Endothelial cell of umbilical vein (primary cell): ENCODE data around the gene HABP2.

Experiments
- CTCF ChIP-seq, 2 donors: IDR thresholded peaks; 1 replicate in 1 of 2; 2 replicates in 1 of 2; pipeline ENCODE4 v1.5.1; 2011; ENCODE audit warnings: low read length in 2 of 2, mild to moderate bottlenecking in 2 of 2, moderate library complexity in 2 of 2, control low read depth in 1 of 2, inconsistent platforms in 1 of 2, low read depth in 1 of 2; ENCODE audit not compliant: insufficient read depth in 1 of 2; ENCODE audit errors: extremely low read depth in 1 of 2
- EZH2 ChIP-seq: IDR thresholded peaks from 2 replicates; pipeline ENCODE4 v1.6.1; 2012; ENCODE audit warnings: borderline replicate concordance, low read depth, mild to moderate bottlenecking, moderate library complexity, low read length, inconsistent platforms; ENCODE audit not compliant: severe bottlenecking
- JUN ChIP-seq: IDR thresholded peaks from 2 replicates; pipeline ENCODE4 v1.6.1; 2011; ENCODE audit warnings: borderline replicate concordance, low read depth; ENCODE audit not compliant: insufficient read length, insufficient read depth
- MAX ChIP-seq: IDR thresholded peaks from 2 replicates; pipeline ENCODE4 v1.6.1; 2011; ENCODE audit not compliant: insufficient read depth, insufficient read length
- POLR2A ChIP-seq: IDR thresholded peaks from 2 replicates; pipeline ENCODE4 v1.6.1; 2012; ENCODE audit warnings: low read depth, mild to moderate bottlenecking, control low read depth, low read length
- POLR2AphosphoS5 ChIP-seq: IDR thresholded peaks from 2 replicates; pipeline ENCODE4 v1.6.1; 2012; ENCODE audit warnings: low read depth, mild to moderate bottlenecking, control low read depth, low read length, moderate library complexity; ENCODE audit not compliant: insufficient read depth

- TF ChIP-seq CTCF (IDR thresholded peaks at IDR 0.05; ENCODE audit: extremely low read depth in 1 of 2, insufficient read depth in 1 of 2, low read depth in 1 of 2, low read length in 2 of 2) (no peak), POLR2AphosphoS5 (no peak), JUN (no peak), MAX (no peak), POLR2A (no peak), EZH2 (no peak)
These were observed 14.7 kb upstream of the HABP2 start for GRCh38 chr10:113538151-113538550.
